CD4-positive, alpha-beta T cell (primary cell): ENCODE data around the gene S100A5. TPM values are rescaled to one million over a fixed set of nuclear protein-coding genes. Genes with fewer than 3 reads are reported as not detected.

Experiments used
- ATAC-seq: fragments of 200-7000 bp; cut with Tn5 transposase; one replicate; pipeline ENCODE4 v1.10.0; 2022; ENCODE audit warnings: mild to moderate bottlenecking; ENCODE audit not compliant: poor library complexity
- CTCF ChIA-PET: fragments of 350-600 bp; sonication (Branson Sonifier 250); formaldehyde crosslinking; loops from one replicate; lab custom pipeline; 2021; ENCODE audit warnings: antibody characterized with exemption, inconsistent platforms; lab: Charles Lee
- POLR2A ChIA-PET: fragments of 350-600 bp; sonication (Branson Sonifier 250); formaldehyde crosslinking; loops from one replicate; lab custom pipeline; 2021; ENCODE audit warnings: antibody characterized with exemption, inconsistent platforms; lab: Charles Lee
- DNase-seq, 14 experiments: peaks; one replicate each; pipeline ENCODE4 v3.0.0-alpha.2; 2013 to 2020; ENCODE audit warnings: mixed read lengths in 2 of 14
- H3K27ac ChIP-seq, 2 donors: one replicate each; pipeline versions ENCODE4 v1.5.1 to v1.7.0; 2013; ENCODE audit warnings: low read length in 2 of 2, low read depth in 1 of 2, mild to moderate bottlenecking in 1 of 2
- H3K27me3 ChIP-seq, 2 experiments: 1 replicate in 1 of 2; 2 replicates in 1 of 2; pipeline versions ENCODE4 v1.6.1 to v1.7.0; 2013; ENCODE audit warnings: low read length in 2 of 2, control low read depth in 1 of 2, mild to moderate bottlenecking in 1 of 2, moderate library complexity in 1 of 2; ENCODE audit not compliant: insufficient read depth in 2 of 2, control insufficient read depth in 1 of 2
- H3K36me3 ChIP-seq: one replicate; pipeline ENCODE4 v1.6.1; 2013; ENCODE audit warnings: low read length, control low read depth; ENCODE audit not compliant: insufficient read depth
- H3K4me1 ChIP-seq: one replicate; pipeline ENCODE4 v1.6.1; 2013; ENCODE audit warnings: low read length, control low read depth; ENCODE audit not compliant: insufficient read depth
- H3K4me3 ChIP-seq: one replicate; pipeline ENCODE4 v1.5.1; 2013; ENCODE audit warnings: mild to moderate bottlenecking, low read length, moderate library complexity
- H3K9me3 ChIP-seq, 2 experiments: 1 replicate in 1 of 2; 2 replicates in 1 of 2; pipeline versions ENCODE4 v1.6.1 to v1.7.0; 2013; ENCODE audit warnings: low read length in 2 of 2, mild to moderate bottlenecking in 2 of 2, control low read depth in 1 of 2, moderate library complexity in 1 of 2; ENCODE audit not compliant: control insufficient read depth in 1 of 2, insufficient read depth in 1 of 2
- H3K27ac Mint-ChIP-seq: one replicate; pipeline ENCODE4 v1.8.0; 2020; ENCODE audit warnings: mixed read lengths
- H3K27me3 Mint-ChIP-seq: one replicate; pipeline ENCODE4 v1.8.0; 2021; ENCODE audit warnings: mixed read lengths
- H3K36me3 Mint-ChIP-seq: one replicate; pipeline ENCODE4 v1.8.0; 2021; ENCODE audit warnings: low read depth, mixed read lengths
- H3K4me1 Mint-ChIP-seq: one replicate; pipeline ENCODE4 v1.8.0; 2021; ENCODE audit warnings: low read depth, mixed read lengths
- H3K4me3 Mint-ChIP-seq: one replicate; pipeline ENCODE4 v1.8.0; 2020; ENCODE audit warnings: mild to moderate bottlenecking, mixed read lengths
- H3K9me3 Mint-ChIP-seq: one replicate; pipeline ENCODE4 v1.8.0; 2020; ENCODE audit warnings: mixed read lengths
- intact Hi-C, 2 experiments: fragments of 100-400 bp; cut with DNase I in 1 of 2; cut with micrococcal nuclease in 1 of 2; formaldehyde crosslinking; loops; one replicate each; pipeline versions ENCODE4 v1.15.1 to v1.9.0; 2023 to 2025; cut with DNase I, micrococcal nuclease
- total RNA-seq, 174 experiments: library from RNA in 2 of 174; stranded (reverse) in 2 of 174; gene quantifications; one replicate each; pipeline ENCODE4 v1.2.3 and lab custom pipeline; 2021 to 2026
- TF ChIP-seq, protein P1 (sequence below): fragments of 200-600 bp; IDR thresholded peaks from one replicate; pipeline ENCODE4 v1.8.0; 2022; ENCODE audit warnings: antibody characterized with exemption, mild to moderate bottlenecking

S100A5 gene
- total RNA-seq, 2 experiments from 2014 or later: 0.80 to 1.3 TPM

DNA sequence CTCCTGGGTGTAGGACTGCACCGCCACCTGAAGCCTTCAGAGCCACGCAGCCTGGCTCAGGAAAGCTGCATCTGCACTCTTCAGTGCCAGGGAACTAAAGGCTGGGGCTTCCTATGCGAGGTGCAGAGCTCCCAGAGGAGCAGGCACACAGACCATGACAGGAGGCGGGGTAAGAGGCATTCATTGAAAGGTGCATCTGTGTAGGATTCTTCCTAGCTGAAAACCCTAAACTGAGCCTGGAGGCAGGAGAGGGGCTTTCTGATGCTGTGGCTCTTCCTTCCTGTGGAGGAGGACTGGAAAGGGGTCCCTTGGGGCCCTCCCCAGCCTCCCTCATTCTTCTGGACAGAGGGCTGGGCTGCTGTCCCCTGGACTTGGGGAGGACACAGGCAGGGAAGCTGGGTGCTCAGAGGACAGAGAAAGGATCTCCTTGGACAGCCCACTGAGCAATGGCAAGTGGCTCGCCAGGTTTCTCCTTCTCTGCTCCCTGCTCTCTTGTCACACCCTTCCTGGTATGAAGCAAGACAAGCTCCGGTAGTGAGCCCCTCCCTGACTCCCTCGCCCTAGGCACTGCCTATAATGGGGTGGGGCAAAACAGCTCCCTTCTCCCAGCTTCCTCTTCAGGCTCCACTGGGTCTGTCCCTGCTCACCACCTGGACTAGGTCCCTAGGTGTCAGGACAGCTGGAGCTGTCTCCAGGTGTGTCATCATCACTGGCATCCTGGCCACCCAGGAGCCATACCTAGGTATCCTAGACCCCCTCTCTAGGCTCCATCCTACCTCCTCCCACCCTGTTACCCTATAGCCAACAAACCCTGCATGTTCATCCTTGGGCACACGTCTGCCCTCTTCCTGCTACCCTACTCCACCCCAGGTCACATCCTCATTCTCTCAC, 25.0 kb downstream of the S100A5 start:
- POLR2A ChIA-PET: interaction anchor here (1.6 kb wide), 1 partner anchor 16 kb away, joined by 4 read pairs; no protein-coding TSS in a partner anchor
- CTCF ChIA-PET: no interaction called here

DNA sequence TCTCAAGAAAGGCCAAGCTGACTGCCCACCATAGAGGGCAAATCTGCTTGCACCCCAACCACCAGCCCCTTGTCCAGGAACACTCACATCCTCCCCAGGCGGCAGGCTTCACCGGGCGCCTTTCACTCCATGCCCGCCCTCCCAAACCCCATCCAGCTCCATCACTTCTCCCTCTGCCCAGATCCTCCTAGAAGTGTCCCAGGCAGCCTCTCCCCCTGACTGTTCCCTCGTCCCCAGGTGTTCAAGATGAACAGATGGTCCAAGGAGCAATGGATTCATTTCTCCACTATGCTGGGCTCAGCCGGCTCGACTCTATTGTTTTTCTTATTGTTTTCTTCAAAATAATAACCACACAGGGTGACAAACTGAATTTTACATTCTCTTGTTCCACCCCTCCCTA, 27.1 kb downstream of the S100A5 start:
- no peaks in the 10 kb centered on the region for H3K36me3 ChIP-seq
- Mint-ChIP-seq H3K4me3 (no peak overlapping the region), H3K27ac (no peak overlapping the region), H3K9me3 (no peaks in the 10 kb centered on the region), H3K36me3 (no peaks in the 10 kb centered on the region), H3K27me3 (no peaks in the 10 kb centered on the region), H3K4me1 (peaks cover 8% of the 10 kb centered on the region)
- H3K27me3 ChIP-seq: no peaks in the 10 kb centered on the region
- H3K9me3 ChIP-seq: no peaks in the 10 kb centered on the region
- TF ChIP-seq, protein P1, sequence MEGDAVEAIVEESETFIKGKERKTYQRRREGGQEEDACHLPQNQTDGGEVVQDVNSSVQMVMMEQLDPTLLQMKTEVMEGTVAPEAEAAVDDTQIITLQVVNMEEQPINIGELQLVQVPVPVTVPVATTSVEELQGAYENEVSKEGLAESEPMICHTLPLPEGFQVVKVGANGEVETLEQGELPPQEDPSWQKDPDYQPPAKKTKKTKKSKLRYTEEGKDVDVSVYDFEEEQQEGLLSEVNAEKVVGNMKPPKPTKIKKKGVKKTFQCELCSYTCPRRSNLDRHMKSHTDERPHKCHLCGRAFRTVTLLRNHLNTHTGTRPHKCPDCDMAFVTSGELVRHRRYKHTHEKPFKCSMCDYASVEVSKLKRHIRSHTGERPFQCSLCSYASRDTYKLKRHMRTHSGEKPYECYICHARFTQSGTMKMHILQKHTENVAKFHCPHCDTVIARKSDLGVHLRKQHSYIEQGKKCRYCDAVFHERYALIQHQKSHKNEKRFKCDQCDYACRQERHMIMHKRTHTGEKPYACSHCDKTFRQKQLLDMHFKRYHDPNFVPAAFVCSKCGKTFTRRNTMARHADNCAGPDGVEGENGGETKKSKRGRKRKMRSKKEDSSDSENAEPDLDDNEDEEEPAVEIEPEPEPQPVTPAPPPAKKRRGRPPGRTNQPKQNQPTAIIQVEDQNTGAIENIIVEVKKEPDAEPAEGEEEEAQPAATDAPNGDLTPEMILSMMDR: no peak
- ATAC-seq (no peak), DNase-seq (peak in 1 of 14 experiments; percentile 4)
- H3K4me3 ChIP-seq: no peak overlapping the region
- H3K27ac ChIP-seq: no peak overlapping the region
- intact Hi-C loops: loop anchor here in 1 of 2 experiments (1.0 kb wide), 1 partner anchor 59 kb away; no protein-coding TSS in a partner anchor
- ChIA-PET CTCF (interaction anchor here (6.6 kb wide), 1 partner anchor 55 kb away, joined by 36 read pairs; no protein-coding TSS in a partner anchor), POLR2A (no interaction called here)
- peaks cover 21% of the 10 kb centered on the region for H3K4me1 ChIP-seq

More for the DNA sequence above, 25.0 kb downstream of the S100A5 start:
- Mint-ChIP-seq H3K36me3 (no peaks in the 10 kb centered on the region), H3K4me1 (peaks cover 7% of the 10 kb centered on the region), H3K27ac (no peak overlapping the region), H3K9me3 (no peaks in the 10 kb centered on the region), H3K4me3 (no peak overlapping the region), H3K27me3 (no peaks in the 10 kb centered on the region)
- TF ChIP-seq, protein P1: no peak
- ATAC-seq: no peak
- Histone ChIP-seq H3K36me3 (no peaks in the 10 kb centered on the region), H3K27me3 (no peaks in the 10 kb centered on the region), H3K27ac (no peak overlapping the region), H3K4me3 (no peak overlapping the region), H3K4me1 (peaks cover 18% of the 10 kb centered on the region), H3K9me3 (no peaks in the 10 kb centered on the region)
- DNase-seq: peak in 1 of 14 experiments; percentile 9
- intact Hi-C loops: no loop called here

DNA sequence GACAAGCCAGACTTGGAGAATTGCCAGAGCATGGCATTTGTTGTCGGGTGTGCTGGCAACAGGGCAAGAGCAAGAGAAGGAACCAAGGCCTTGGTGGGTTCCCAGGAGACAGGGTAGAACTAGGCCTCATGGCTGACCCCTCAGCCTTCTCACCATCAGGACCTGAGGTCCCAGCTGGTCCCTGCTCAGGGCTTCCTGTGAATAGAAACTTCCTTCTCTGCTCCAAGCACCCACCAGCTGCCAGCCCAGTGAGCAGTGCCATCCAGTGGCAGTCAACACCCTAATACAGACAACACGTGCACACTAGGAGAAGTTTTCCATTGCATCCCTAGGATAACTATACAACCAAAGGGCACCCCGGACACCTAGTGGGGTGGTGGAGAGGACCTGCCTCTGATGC, 27.7 kb downstream of the S100A5 start:
- no peak overlapping the region for H3K27ac Mint-ChIP-seq
- POLR2A ChIA-PET: no interaction called here
- no peak overlapping the region for H3K4me3 Mint-ChIP-seq
- TF ChIP-seq, protein P1: no peak
- Histone ChIP-seq H3K9me3 (no peaks in the 10 kb centered on the region), H3K27me3 (no peaks in the 10 kb centered on the region), H3K36me3 (no peaks in the 10 kb centered on the region), H3K4me1 (peaks cover 21% of the 10 kb centered on the region), H3K4me3 (no peak overlapping the region), H3K27ac (no peak overlapping the region)
- no peaks in the 10 kb centered on the region for H3K27me3 Mint-ChIP-seq
- no peaks in the 10 kb centered on the region for H3K9me3 Mint-ChIP-seq
- ATAC-seq (no peak), DNase-seq (peak in 1 of 14 experiments; percentile 1)
- peaks cover 8% of the 10 kb centered on the region for H3K4me1 Mint-ChIP-seq
- H3K36me3 Mint-ChIP-seq: no peaks in the 10 kb centered on the region
- CTCF ChIA-PET: interaction anchor here (6.6 kb wide), 1 partner anchor 56 kb away, joined by 36 read pairs; no protein-coding TSS in a partner anchor
- intact Hi-C loops: no loop called here
